Transverse colon (tissue), 4 donors: ENCODE results near the gene GMPR2. TPM values are rescaled to one million over a fixed set of nuclear protein-coding genes. Genes with fewer than 3 reads are reported as not detected.
A peak's percentile ranks its signal among the peaks of the same experiment; 100 is the strongest.

Source experiments
- DNase-seq: peaks from one replicate; pipeline ENCODE4 v3.0.0-alpha.2; 2019
- H3K27ac ChIP-seq, 4 donors: fragments of 200-600 bp; sonication (generic); 2 replicates each; pipeline ENCODE4 v1.5.1; 2016 to 2018; ENCODE audit warnings: inconsistent platforms in 4 of 4
- H3K27me3 ChIP-seq: fragments of 200-600 bp; sonication (generic); 2 replicates; pipeline ENCODE4 v1.5.1; 2017; ENCODE audit warnings: inconsistent platforms
- H3K36me3 ChIP-seq, 4 donors: fragments of 200-600 bp; sonication (generic); 2 replicates each; pipeline ENCODE4 v1.5.1; 2017 to 2019; ENCODE audit warnings: inconsistent platforms in 4 of 4
- H3K4me1 ChIP-seq, 4 donors: fragments of 200-600 bp; sonication (generic); 2 replicates each; pipeline ENCODE4 v1.5.1; 2017 to 2020; ENCODE audit warnings: inconsistent platforms in 4 of 4
- H3K4me3 ChIP-seq, 4 donors: fragments of 200-600 bp; sonication (generic); 1 replicate in 1 of 4; 2 replicates in 3 of 4; pipeline versions ENCODE4 v1.5.1 to v1.6.1; 2017 to 2019; ENCODE audit warnings: inconsistent platforms in 4 of 4
- H3K9me3 ChIP-seq, 2 donors: fragments of 200-600 bp; sonication (generic); 2 replicates each; pipeline ENCODE4 v1.5.1; 2017 to 2019; ENCODE audit warnings: inconsistent platforms in 2 of 2
- EP300 ChIP-seq: sonication (generic); formaldehyde crosslinking; IDR thresholded peaks from one replicate; pipeline ENCODE4 v1.6.1; 2017; ENCODE audit warnings: antibody characterized with exemption, low read depth
- POLR2A ChIP-seq: fragments of 450-650 bp; IDR thresholded peaks from one replicate; pipeline ENCODE4 v1.6.1; 2016; ENCODE audit warnings: antibody characterized with exemption, mild to moderate bottlenecking, moderate library complexity
- POLR2AphosphoS5 ChIP-seq, 3 donors: sonication (generic); formaldehyde crosslinking; IDR thresholded peaks; one replicate each; pipeline ENCODE4 v1.6.1; 2016; ENCODE audit warnings: antibody characterized with exemption in 3 of 3
- WGBS, 2 donors: methylation state at CpG; one replicate each; pipeline ENCODE4 v1.1.5; 2018; ENCODE audit warnings: low coverage in 1 of 2; 5-methylcytosine and 5-hydroxymethylcytosine counted together
- in situ Hi-C, 4 donors: fragments of 200-750 bp; cut with MboI; loops; one replicate each; pipeline versions ENCODE4 v1.15.0 to v1.15.1; 2017; ENCODE audit warnings: low sequenced_read_pairs in 3 of 4, low pct_ligation_motif_present in 1 of 4, low pct_unique_long_range_greater_than_20kb in 1 of 4
- intact Hi-C: fragments of 100-400 bp; cut with DNase I; formaldehyde crosslinking; loops from one replicate; pipeline ENCODE4 v1.15.1; 2023; ENCODE audit warnings: low total_unique reads
- total RNA-seq, 4 donors: library from RNA; depleted of rRNA; stranded (reverse); fragments of >200 nt; gene quantifications; one replicate each; pipeline ENCODE4 v1.1.0, GENCODE V29; 2016
- TF ChIP-seq, protein P1 (sequence below), 5 experiments: fragments of 200-600 bp in 3 of 5; fragments of 450-650 bp in 2 of 5; sonication (generic) in 3 of 5; IDR thresholded peaks; 1 replicate in 2 of 5; 2 replicates in 3 of 5; pipeline ENCODE4 v1.5.1; 2016 to 2017; ENCODE audit warnings: antibody characterized with exemption in 5 of 5, inconsistent platforms in 3 of 5, mild to moderate bottlenecking in 2 of 5, moderate library complexity in 1 of 5

The GMPR2 gene
- total RNA-seq, 4 donors from 2014 or later = 4.2 to 72.5 (median 46.3) TPM

DNA sequence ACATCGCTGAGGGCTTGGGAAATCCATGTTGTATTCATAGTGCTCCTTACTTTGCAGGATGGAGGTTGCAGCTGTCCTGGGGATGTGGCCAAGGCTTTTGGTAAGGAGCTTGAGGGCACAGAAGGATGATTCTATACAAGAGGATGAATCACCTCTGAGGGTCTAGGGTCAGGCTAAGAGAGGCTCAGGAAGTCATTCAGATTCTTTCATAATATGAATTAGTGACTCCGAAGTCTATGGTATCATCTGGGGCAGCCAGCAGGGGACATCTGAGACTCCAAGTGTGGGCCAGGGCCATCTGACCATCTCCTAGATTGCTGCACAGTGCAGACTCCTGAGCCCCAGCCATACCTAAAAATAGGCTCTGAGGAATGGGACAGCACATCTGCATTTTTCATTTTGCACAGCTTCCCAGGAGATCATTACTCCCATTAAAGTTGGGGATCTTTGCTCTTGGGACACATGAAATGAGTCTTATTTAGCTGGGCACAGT, 4.8 kb downstream of the GMPR2 start:
- H3K36me3 ChIP-seq = peaks cover 0 to 35% (median 13%) of the 10 kb centered on the region in 4 donors
- no peaks in the 10 kb centered on the region for H3K27me3 ChIP-seq
- WGBS, 2 donors = 100% methylated on average over 2 of the region's 2 CpGs; no CpG with 5 or more reads in 1 of the 2 donors
- intact Hi-C loops = no loop called here
- TF ChIP-seq POLR2AphosphoS5 (IDR thresholded peaks at IDR 0.05) (no peak), EP300 (no peak), POLR2A (no peak)
- TF ChIP-seq, protein P1, sequence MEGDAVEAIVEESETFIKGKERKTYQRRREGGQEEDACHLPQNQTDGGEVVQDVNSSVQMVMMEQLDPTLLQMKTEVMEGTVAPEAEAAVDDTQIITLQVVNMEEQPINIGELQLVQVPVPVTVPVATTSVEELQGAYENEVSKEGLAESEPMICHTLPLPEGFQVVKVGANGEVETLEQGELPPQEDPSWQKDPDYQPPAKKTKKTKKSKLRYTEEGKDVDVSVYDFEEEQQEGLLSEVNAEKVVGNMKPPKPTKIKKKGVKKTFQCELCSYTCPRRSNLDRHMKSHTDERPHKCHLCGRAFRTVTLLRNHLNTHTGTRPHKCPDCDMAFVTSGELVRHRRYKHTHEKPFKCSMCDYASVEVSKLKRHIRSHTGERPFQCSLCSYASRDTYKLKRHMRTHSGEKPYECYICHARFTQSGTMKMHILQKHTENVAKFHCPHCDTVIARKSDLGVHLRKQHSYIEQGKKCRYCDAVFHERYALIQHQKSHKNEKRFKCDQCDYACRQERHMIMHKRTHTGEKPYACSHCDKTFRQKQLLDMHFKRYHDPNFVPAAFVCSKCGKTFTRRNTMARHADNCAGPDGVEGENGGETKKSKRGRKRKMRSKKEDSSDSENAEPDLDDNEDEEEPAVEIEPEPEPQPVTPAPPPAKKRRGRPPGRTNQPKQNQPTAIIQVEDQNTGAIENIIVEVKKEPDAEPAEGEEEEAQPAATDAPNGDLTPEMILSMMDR (IDR thresholded peaks at IDR 0.05) = no peak
- H3K4me3 ChIP-seq = no peak overlapping the region
- peaks cover 33 to 48% (median 35%) of the 10 kb centered on the region in 4 donors for H3K4me1 ChIP-seq
- H3K9me3 ChIP-seq = no peaks in the 10 kb centered on the region
- in situ Hi-C loops = loop anchor here in 3 of 4 donors (25.0 kb wide), 1 partner anchor 200 kb away; the partner anchor contains the start of genes CBLN3 (in 3 of the 3), KHNYN (in 3 of the 3) and SDR39U1 (in 3 of the 3)
- H3K27ac ChIP-seq = no peak overlapping the region
- no peak for DNase-seq

DNA sequence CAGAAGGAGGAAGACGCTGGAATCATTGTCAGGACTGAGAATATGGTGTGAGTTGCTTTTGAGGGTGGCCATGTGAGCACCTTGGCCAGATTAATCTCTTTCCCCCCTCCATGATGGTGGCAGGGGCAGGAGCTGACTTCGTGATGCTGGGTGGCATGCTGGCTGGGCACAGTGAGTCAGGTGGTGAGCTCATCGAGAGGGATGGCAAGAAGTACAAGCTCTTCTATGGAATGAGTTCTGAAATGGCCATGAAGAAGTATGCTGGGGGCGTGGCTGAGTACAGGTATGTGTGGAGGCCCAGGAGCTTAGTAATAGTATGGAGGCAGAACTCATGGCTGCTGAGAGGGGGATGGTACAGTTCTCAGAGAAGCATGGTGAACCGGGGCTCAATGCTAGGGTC, 5.4 kb downstream of the GMPR2 start:
- Histone ChIP-seq H3K4me3 (no peak overlapping the region), H3K9me3 (no peaks in the 10 kb centered on the region), H3K4me1 (peaks cover 33 to 47% (median 34%) of the 10 kb centered on the region in 4 donors), H3K27me3 (no peaks in the 10 kb centered on the region), H3K36me3 (peaks cover 0 to 35% (median 13%) of the 10 kb centered on the region in 4 donors), H3K27ac (no peak overlapping the region)
- intact Hi-C loops = no loop called here
- in situ Hi-C loops = loop anchor here in 3 of 4 donors (25.0 kb wide), 1 partner anchor 199 kb away; the partner anchor contains the start of genes CBLN3 (in 3 of the 3), KHNYN (in 3 of the 3) and SDR39U1 (in 3 of the 3)
- TF ChIP-seq POLR2A = no peak
- TF ChIP-seq, protein P1 (IDR thresholded peaks at IDR 0.05) = no peak
- no peak for TF ChIP-seq EP300
- TF ChIP-seq POLR2AphosphoS5 (IDR thresholded peaks at IDR 0.05) = no peak
- WGBS, 2 donors = 78 to 87% methylated on average over 4 to 5 of the region's 5 CpGs
- no peak for DNase-seq

DNA sequence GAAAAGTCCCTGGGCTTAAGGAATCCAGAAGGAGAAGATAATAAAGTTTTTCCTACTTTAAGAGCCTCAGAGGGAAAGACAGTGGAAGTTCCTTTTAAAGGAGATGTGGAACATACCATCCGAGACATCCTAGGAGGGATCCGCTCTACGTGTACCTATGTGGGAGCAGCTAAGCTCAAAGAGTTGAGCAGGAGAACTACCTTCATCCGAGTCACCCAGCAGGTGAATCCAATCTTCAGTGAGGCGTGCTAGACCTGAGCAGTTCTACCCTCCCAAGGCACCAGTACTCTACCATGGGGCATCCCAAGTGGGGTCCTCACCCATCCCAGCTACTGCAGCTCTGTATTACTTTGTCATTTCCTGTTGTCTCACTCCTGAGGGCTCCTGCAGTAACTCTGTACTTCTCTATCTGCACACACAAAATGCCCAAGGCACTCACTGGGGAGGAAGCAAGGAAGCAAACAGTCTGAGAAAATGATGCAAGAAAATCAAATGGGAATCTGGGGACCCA, 5.9 kb downstream of the GMPR2 start:
- no peaks in the 10 kb centered on the region for H3K27me3 ChIP-seq
- H3K27ac ChIP-seq = no peak overlapping the region
- intact Hi-C loops = no loop called here
- peaks cover 31 to 47% (median 32%) of the 10 kb centered on the region in 4 donors for H3K4me1 ChIP-seq
- no peaks in the 10 kb centered on the region for H3K9me3 ChIP-seq
- peaks cover 0 to 35% (median 13%) of the 10 kb centered on the region in 4 donors for H3K36me3 ChIP-seq
- H3K4me3 ChIP-seq = no peak overlapping the region
- TF ChIP-seq POLR2A = no peak
- no peak for TF ChIP-seq POLR2AphosphoS5 (IDR thresholded peaks at IDR 0.05)
- TF ChIP-seq, protein P1 (IDR thresholded peaks at IDR 0.05) = no peak
- TF ChIP-seq EP300 = no peak
- WGBS, 2 donors = 90 to 92% methylated on average over 3 to 5 of the region's 5 CpGs
- in situ Hi-C loops = loop anchor here in 3 of 4 donors (25.0 kb wide), 1 partner anchor 199 kb away; the partner anchor contains the start of genes CBLN3 (in 3 of the 3), KHNYN (in 3 of the 3) and SDR39U1 (in 3 of the 3)
- no peak for DNase-seq

DNA sequence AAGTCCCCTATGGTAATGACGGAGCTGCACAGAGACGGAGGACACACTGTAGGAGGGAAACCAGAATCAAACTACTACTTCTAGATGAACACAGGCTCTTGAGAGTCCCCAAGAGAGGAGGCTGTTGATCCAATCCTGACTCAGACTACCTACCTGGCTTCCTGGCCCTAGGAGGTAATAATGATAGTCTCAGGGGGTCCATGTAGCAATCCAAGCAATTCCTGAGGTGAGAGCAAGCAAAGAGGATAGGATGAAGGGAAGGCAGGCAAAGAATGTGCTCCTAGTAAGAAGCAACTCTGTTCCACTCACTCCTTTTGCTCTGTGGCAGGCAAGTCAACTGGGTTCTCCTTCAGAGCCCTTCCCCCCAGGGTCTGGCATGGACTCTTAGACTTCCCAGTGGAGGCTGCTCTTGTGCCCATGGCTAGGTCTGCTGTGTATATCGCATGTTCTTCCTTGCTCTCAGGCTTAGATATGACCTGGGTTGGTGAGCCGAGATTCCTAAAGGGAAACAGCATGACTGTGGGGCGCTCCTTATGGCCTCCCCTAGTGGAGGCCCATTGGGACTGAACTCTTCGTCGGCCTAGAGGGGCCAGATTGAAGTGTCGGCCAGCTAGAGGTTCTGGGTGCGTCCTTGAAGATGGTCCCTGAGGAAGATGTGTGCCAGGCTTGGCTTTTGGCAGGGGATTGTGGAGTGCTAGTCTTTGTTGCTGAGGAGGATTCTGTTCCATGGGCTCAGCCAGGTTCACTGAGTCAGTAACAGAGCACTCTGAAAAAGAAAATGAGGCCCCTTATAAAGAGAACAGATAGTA, 7.6 kb downstream of the GMPR2 start:
- in situ Hi-C loops = loop anchor here (5.0 to 25.0 kb wide), 3 partner anchors 57 to 197 kb away; partner anchors contain the start of genes CBLN3 (in 3 of the 4), KHNYN (in 3 of the 4), SDR39U1 (in 3 of the 4) and DHRS1 (in 1 of the 4)
- Histone ChIP-seq H3K4me1 (peaks cover 28 to 40% (median 30%) of the 10 kb centered on the region in 4 donors), H3K4me3 (no peak overlapping the region), H3K27ac (peak overlapping the region in 3 of 4 donors; percentile 97 to 100 (median 99)), H3K36me3 (peaks cover 0 to 35% (median 13%) of the 10 kb centered on the region in 4 donors), H3K27me3 (no peaks in the 10 kb centered on the region), H3K9me3 (no peaks in the 10 kb centered on the region)
- DNase-seq = no peak
- no peak for TF ChIP-seq POLR2A
- no peak for TF ChIP-seq EP300
- no peak for TF ChIP-seq POLR2AphosphoS5 (IDR thresholded peaks at IDR 0.05)
- TF ChIP-seq, protein P1 (IDR thresholded peaks at IDR 0.05) = no peak
- intact Hi-C loops = no loop called here
- WGBS, 2 donors = 92 to 93% methylated on average over 3 to 9 of the region's 9 CpGs
